PFSK-1 (cell line): ENCODE data around the gene DHX16.

ENCODE experiments used
- POLR2AphosphoS5 ChIP-seq: IDR thresholded peaks from 2 replicates; pipeline ENCODE4 v1.6.1; 2012; ENCODE audit warnings: low read depth, mild to moderate bottlenecking, control low read depth, low read length, moderate library complexity
- REST ChIP-seq, 2 experiments: IDR thresholded peaks; 2 replicates each; pipeline versions ENCODE4 v1.6.1 to v1.8.0; 2011 to 2012; ENCODE audit warnings: low read depth in 2 of 2, low read length in 2 of 2, control low read depth in 1 of 2, inconsistent platforms in 1 of 2, mild to moderate bottlenecking in 1 of 2, moderate library complexity in 1 of 2; ENCODE audit not compliant: insufficient read depth in 1 of 2
- SIN3A ChIP-seq: IDR thresholded peaks from 2 replicates; pipeline ENCODE4 v1.6.1; 2012; ENCODE audit warnings: mild to moderate bottlenecking, low read length, moderate library complexity, borderline replicate concordance; ENCODE audit not compliant: insufficient read depth
- TAF1 ChIP-seq: IDR thresholded peaks from 2 replicates; pipeline ENCODE4 v1.6.1; 2012; ENCODE audit warnings: low read length, control low read depth, borderline replicate concordance; ENCODE audit not compliant: insufficient read depth

- TF ChIP-seq TAF1 (peak; percentile 100), REST (IDR thresholded peaks at IDR 0.05; ENCODE audit: insufficient read depth in 1 of 2, low read depth in 2 of 2, low read length in 2 of 2) (peak in 1 of 2 experiments; percentile 78; a peak in 1 of 4 replicates), SIN3A (peak; percentile 53; the same call in 1 of the 2 replicates), POLR2AphosphoS5 (peak; percentile 100)
These were observed 55.8 kb downstream of the DHX16 start, which contains the start of gene PPP1R10 for GRCh38 chr6:30616811-30617564.
